Measurements from ENCODE around the gene PLEKHA6. TPM values are rescaled to one million over a fixed set of nuclear protein-coding genes. Genes with fewer than 3 reads are reported as not detected.

PLEKHA6 gene
- total RNA-seq = under 1 TPM in 1 of 2 experiments, not detected in 1; 0.03 TPM

GRCh38 chr1:204359474-204360255 is at the start of gene PLEKHA6:
PLEKHA6 (minus strand) TSS chr1:204359929; CDS start chr1:204273727, 86,202 bp downstream.

GRCh38 chr1:204213668-204214662 is 145.8 kb downstream of the PLEKHA6 start, which contains the start of gene GOLT1A:
GOLT1A (minus strand) TSS chr1:204213988; CDS start chr1:204213906, 82 bp downstream.

GRCh38 chr1:204196068-204196795 is 163.5 kb downstream of the PLEKHA6 start, which contains the start of gene KISS1:
KISS1 (minus strand) TSS chr1:204196491; CDS start chr1:204192876, 3,615 bp downstream.

Other genes with a start within 250 kb of the PLEKHA6 start
- under 1 TPM in 1 of 2 experiments, not detected in 1; 0.23 TPM for gene ETNK2, start 207.9 kb downstream of the PLEKHA6 start, total RNA-seq
- gene REN, start 193.6 kb downstream of the PLEKHA6 start, total RNA-seq = not detected
- not detected for gene KISS1, start 163.4 kb downstream of the PLEKHA6 start, total RNA-seq
- not detected for gene GOLT1A, start 145.9 kb downstream of the PLEKHA6 start, total RNA-seq
- gene PPP1R15B, start 51.9 kb upstream of the PLEKHA6 start, total RNA-seq = 10 to 100 TPM; 59.5 to 59.9 TPM
- 10 to 100 TPM; 39.8 to 40.2 TPM for gene PIK3C2B, start 134.9 kb upstream of the PLEKHA6 start, total RNA-seq
- gene MDM4, start 156.5 kb upstream of the PLEKHA6 start, total RNA-seq = 100 to 1,000 TPM; 103 to 106 TPM